ENCODE data around the gene HLA-DRA. TPM values are rescaled to one million over a fixed set of nuclear protein-coding genes. Genes with fewer than 3 reads are reported as not detected.
A peak's percentile ranks its signal among the peaks of the same experiment; 100 is the strongest.

HLA-DRA gene
- total RNA-seq, 1 donor = 969 TPM

- DNase-seq (ENCODE audit: low read depth in 2 of 3, low spot score in 2 of 3) = peak in 2 of 3 donors; percentile 17 to 62
These were observed 34.0 kb downstream of the HLA-DRA start for GRCh38 chr6:32473376-32474348.

- no peak for DNase-seq (ENCODE audit: low read depth in 2 of 3, low spot score in 2 of 3)
These were observed 35.9 kb downstream of the HLA-DRA start for GRCh38 chr6:32475392-32476206.

- no peak for DNase-seq (ENCODE audit: low read depth in 2 of 3, low spot score in 2 of 3)
These were observed 44.4 kb downstream of the HLA-DRA start for GRCh38 chr6:32483968-32484613.

GRCh38 chr6:32484614-32484998, 44.9 kb downstream of the HLA-DRA start:
- DNase-seq (ENCODE audit: low read depth in 2 of 3, low spot score in 2 of 3) = no peak

GRCh38 chr6:32488083-32488482, 48.4 kb downstream of the HLA-DRA start:
- no peak for DNase-seq (ENCODE audit: low read depth in 2 of 3, low spot score in 2 of 3)

- no peak for DNase-seq (ENCODE audit: low read depth in 2 of 3, low spot score in 2 of 3)
These were observed 52.0 kb downstream of the HLA-DRA start for GRCh38 chr6:32491700-32492099.

GRCh38 chr6:32492351-32492750, 52.7 kb downstream of the HLA-DRA start:
- no peak for DNase-seq (ENCODE audit: low read depth in 2 of 3, low spot score in 2 of 3)

Other genes with a start within 250 kb of the HLA-DRA start
- gene PBX2, start 249.7 kb upstream of the HLA-DRA start, total RNA-seq = 75.9 TPM
- gene GPSM3, start 247.2 kb upstream of the HLA-DRA start, total RNA-seq = 58.7 TPM
- gene NOTCH4, start 215.8 kb upstream of the HLA-DRA start, total RNA-seq = 3.5 TPM
- gene TSBP1, start 68.0 kb upstream of the HLA-DRA start, total RNA-seq = not detected
- not detected for gene BTNL2, start 32.7 kb upstream of the HLA-DRA start, total RNA-seq
- 6.5 TPM for gene HLA-DRB5, start 90.4 kb downstream of the HLA-DRA start, total RNA-seq
- 266 TPM for gene HLA-DRB1, start 150.0 kb downstream of the HLA-DRA start, total RNA-seq
- 1.6 TPM for gene HLA-DQA1, start 197.5 kb downstream of the HLA-DRA start, total RNA-seq
- gene HLA-DQB1, start 226.8 kb downstream of the HLA-DRA start, total RNA-seq = 2.7 TPM